ENCODE results near the gene ATP9B.

ATP9B gene

GRCh38 chr18:79393635-79394533, 324.7 kb downstream of the ATP9B start:
- no peak for DNase-seq (ENCODE audit: low read depth in 4 of 4, low spot score in 1 of 4)

GRCh38 chr18:79394534-79395307, 325.5 kb downstream of the ATP9B start:
- peak; percentile 55 to 75 (median 60) for DNase-seq (ENCODE audit: low read depth in 4 of 4, low spot score in 1 of 4)

- DNase-seq (ENCODE audit: low read depth in 4 of 4, low spot score in 1 of 4), result no peak
Observed at GRCh38 chr18:79395308-79395640, 326.1 kb downstream of the ATP9B start.

- peak; percentile 65 to 87 (median 76) for DNase-seq (ENCODE audit: low read depth in 4 of 4, low spot score in 1 of 4)
Observed at GRCh38 chr18:79395761-79396404, 326.7 kb downstream of the ATP9B start, which contains the start of gene NFATC1. NFATC1 (plus strand) TSS chr18:79395930; CDS start chr18:79396225, 295 bp downstream.

- no peak for DNase-seq (ENCODE audit: low read depth in 4 of 4, low spot score in 1 of 4)
Observed at GRCh38 chr18:79396431-79397246, 327.4 kb downstream of the ATP9B start.

GRCh38 chr18:79397247-79397829, 328.1 kb downstream of the ATP9B start:
- DNase-seq (ENCODE audit: low read depth in 4 of 4, low spot score in 1 of 4), result no peak

- DNase-seq (ENCODE audit: low read depth in 4 of 4, low spot score in 1 of 4), result no peak
Observed at GRCh38 chr18:79397830-79398761, 328.9 kb downstream of the ATP9B start.

GRCh38 chr18:79399275-79400081, 330.3 kb downstream of the ATP9B start:
- no peak for DNase-seq (ENCODE audit: low read depth in 4 of 4, low spot score in 1 of 4)

- DNase-seq (ENCODE audit: low read depth in 4 of 4, low spot score in 1 of 4), result peak in 1 of 4 experiments; percentile 66
Observed at GRCh38 chr18:79400091-79400590, 330.9 kb downstream of the ATP9B start.

GRCh38 chr18:79400591-79401381, 331.6 kb downstream of the ATP9B start:
- peak in 1 of 4 experiments; percentile 51 for DNase-seq (ENCODE audit: low read depth in 4 of 4, low spot score in 1 of 4)

GRCh38 chr18:79401494-79402208, 332.5 kb downstream of the ATP9B start:
- DNase-seq (ENCODE audit: low read depth in 4 of 4, low spot score in 1 of 4), result no peak

GRCh38 chr18:79402209-79402576, 333.0 kb downstream of the ATP9B start:
- no peak for DNase-seq (ENCODE audit: low read depth in 4 of 4, low spot score in 1 of 4)

- DNase-seq (ENCODE audit: low read depth in 4 of 4, low spot score in 1 of 4), result no peak
Observed at GRCh38 chr18:79402977-79403722, 334.0 kb downstream of the ATP9B start.

- no peak for DNase-seq (ENCODE audit: low read depth in 4 of 4, low spot score in 1 of 4)
Observed at GRCh38 chr18:79403723-79404566, 334.8 kb downstream of the ATP9B start.

- DNase-seq (ENCODE audit: low read depth in 4 of 4, low spot score in 1 of 4), result no peak
Observed at GRCh38 chr18:79404567-79404910, 335.3 kb downstream of the ATP9B start.

Data from stimulated activated CD4-positive, alpha-beta T cell treated with anti-CD3 and anti-CD28 coated beads, Interleukin-1b, Interleukin-23, amount 100 ng/mL, for 24 hours (primary cell).